K562 (cell line): ENCODE measurements around the gene IKZF4. TPM values are rescaled to one million over a fixed set of nuclear protein-coding genes. Genes with fewer than 3 reads are reported as not detected.

Experiments used
- BDP1 ChIP-seq: IDR thresholded peaks from 3 replicates; pipeline ENCODE4 v1.6.1; 2011; ENCODE audit not compliant: insufficient read length, insufficient read depth
- CBFB ChIP-seq: sonication (generic); formaldehyde crosslinking; IDR thresholded peaks from 2 replicates; pipeline ENCODE4 v1.4.0; 2020; ENCODE audit warnings: mild to moderate bottlenecking, missing genetic modification reagents
- CREBBP ChIP-seq: IDR thresholded peaks from one replicate; pipeline ENCODE4 v1.6.1; 2012; ENCODE audit warnings: low read depth, mild to moderate bottlenecking, control low read depth, inconsistent platforms, low read length
- GABPA ChIP-seq: fragments of 200-800 bp; sonication (Bioruptor generic); conservative IDR thresholded peaks from 2 replicates; pipeline ENCODE4 v1.6.1; 2016; ENCODE audit warnings: low read depth, missing genetic modification characterization, missing compliant biosample characterization
- KDM4B ChIP-seq, 2 experiments: fragments of 450-650 bp in 1 of 2; sonication (generic) in 1 of 2; IDR thresholded peaks; 2 replicates each; pipeline ENCODE4 v1.6.1; 2016 to 2017; ENCODE audit warnings: borderline replicate concordance in 2 of 2, antibody characterized with exemption in 1 of 2, low read depth in 1 of 2, mild to moderate bottlenecking in 1 of 2
- NCOA2 ChIP-seq, 2 experiments: fragments of 450-650 bp; IDR thresholded peaks; 2 replicates each; pipeline ENCODE4 v1.6.1; 2018; ENCODE audit warnings: mild to moderate bottlenecking in 2 of 2, moderate library complexity in 1 of 2; ENCODE audit not compliant: partially characterized antibody in 2 of 2
- PRDM10 ChIP-seq: fragments of 450-650 bp; IDR thresholded peaks from 2 replicates; pipeline ENCODE4 v1.6.1; 2018; ENCODE audit not compliant: partially characterized antibody
- ZBTB40 ChIP-seq, 2 experiments: fragments of 450-650 bp in 1 of 2; sonication (generic) in 1 of 2; formaldehyde crosslinking in 1 of 2; IDR thresholded peaks; 2 replicates each; pipeline versions ENCODE4 v1.7.1 to v1.9.0; 2016 to 2022; ENCODE audit warnings: inconsistent platforms in 1 of 2, mild to moderate bottlenecking in 1 of 2, missing genetic modification reagents in 1 of 2
- ZNF41 ChIP-seq: fragments of 250-450 bp; sonication (Bioruptor Pico); conservative IDR thresholded peaks from 2 replicates; pipeline ENCODE4 v1.4.0; 2020; ENCODE audit warnings: mild to moderate bottlenecking
- polyA plus RNA-seq, 8 experiments: library from polyadenylated mRNA; depleted of rRNA in 4 of 8; stranded (reverse) in 5 of 8; unstranded in 3 of 8; fragments of >200 nt; fragmentation: Nextera tagmentation in 2 of 8; fragmentation: Illumina TruSeq in 1 of 8; extraction: Ambion mirVana in 2 of 8; extraction: Trizol in 1 of 8; gene quantifications; 2 replicates each; pipeline versions ENCODE4 v1.2.1 to v1.2.3, GENCODE V29; 2011 to 2014; ENCODE audit warnings: inconsistent platforms in 1 of 8, missing spikeins in 1 of 8
- total RNA-seq, 7 experiments: library from RNA; depleted of rRNA in 6 of 7; stranded (reverse); fragments of >200 nt in 6 of 7; fragmentation: Illumina TruSeq in 2 of 7; extraction: Trizol in 2 of 7; gene quantifications; 2 replicates each; pipeline versions ENCODE4 v1.2.1 to v1.2.3, GENCODE V29; 2011 to 2021; ENCODE audit warnings: low replicate concordance in 1 of 7

IKZF4 gene
- total and polyA plus RNA-seq, 9 of the 15 experiments (the other 6 are each of a cell fraction or from before 2014, with no cell fraction given): 1.9 to 16.3 (median 3.6) TPM

- no peak for TF ChIP-seq KDM4B (IDR thresholded peaks at IDR 0.05; ENCODE audit: borderline replicate concordance in 2 of 2, low read depth in 1 of 2)
- TF ChIP-seq CBFB (CRISPR knock-in tag): no peak
- no peak for TF ChIP-seq GABPA
- TF ChIP-seq NCOA2 (IDR thresholded peaks at IDR 0.05; ENCODE audit: partially characterized antibody in 2 of 2): no peak
- no peak for TF ChIP-seq BDP1
- 0 out of 2 replicates have a peak, but pooled peaks have one; percentile 8 for TF ChIP-seq ZBTB40 (IDR thresholded peaks at IDR 0.05)
- no peak for TF ChIP-seq ZBTB40 (CRISPR knock-in tag; IDR thresholded peaks at IDR 0.05)
- peak; percentile 7 for TF ChIP-seq PRDM10
- TF ChIP-seq CREBBP: no peak
- TF ChIP-seq ZNF41 (CRISPR knock-in tag): no peak
These were observed 1.1 kb downstream of the IKZF4 start (continued) for GRCh38 chr12:56021889-56022497.
